HepG2 (cell line): Measurements from ENCODE around the gene TLE1. TPM values are rescaled to one million over a fixed set of nuclear protein-coding genes. Genes with fewer than 3 reads are reported as not detected.

ENCODE experiments used
- ADNP ChIP-seq: sonication (generic); formaldehyde crosslinking; IDR thresholded peaks from 2 replicates; pipeline ENCODE4 v1.4.0; 2020; ENCODE audit warnings: missing genetic modification reagents
- ATF2 ChIP-seq: sonication (generic); formaldehyde crosslinking; IDR thresholded peaks from 2 replicates; pipeline ENCODE4 v1.4.0; 2020; ENCODE audit warnings: missing genetic modification reagents
- ATF4 ChIP-seq, 2 experiments: fragments of 450-650 bp in 1 of 2; sonication (generic) in 1 of 2; formaldehyde crosslinking; IDR thresholded peaks; 2 replicates each; pipeline versions ENCODE4 v1.5.0 to v1.8.0; 2020 to 2022; ENCODE audit warnings: mild to moderate bottlenecking in 1 of 2, missing genetic modification reagents in 1 of 2
- CEBPB ChIP-seq: IDR thresholded peaks from 2 replicates; pipeline ENCODE4 v1.6.1; 2011; ENCODE audit warnings: low read depth, low read length, improper control_type of control experiment, borderline replicate concordance
- CREM ChIP-seq, 2 experiments: sonication (generic) in 1 of 2; formaldehyde crosslinking in 1 of 2; IDR thresholded peaks; 2 replicates each; pipeline versions ENCODE4 v1.4.0 to v1.6.1; 2016 to 2020; ENCODE audit warnings: antibody characterized with exemption in 1 of 2, mild to moderate bottlenecking in 1 of 2, missing genetic modification reagents in 1 of 2
- FIP1L1 ChIP-seq: fragments of 200-400 bp; formaldehyde crosslinking; IDR thresholded peaks from 2 replicates; pipeline ENCODE4 v1.6.1; 2018; ENCODE audit warnings: low read depth, mild to moderate bottlenecking, low read length, moderate library complexity, borderline replicate concordance; ENCODE audit not compliant: insufficient read depth
- FOSL2 ChIP-seq: sonication (generic); formaldehyde crosslinking; IDR thresholded peaks from 2 replicates; pipeline ENCODE4 v1.4.0; 2020; ENCODE audit warnings: missing genetic modification reagents
- HNRNPL ChIP-seq: fragments of 200-400 bp; formaldehyde crosslinking; IDR thresholded peaks from 2 replicates; pipeline ENCODE4 v1.6.1; 2017; ENCODE audit warnings: mild to moderate bottlenecking, low read depth, low read length
- ISX ChIP-seq: sonication (generic); formaldehyde crosslinking; conservative IDR thresholded peaks from 2 replicates; pipeline ENCODE4 v1.5.0; 2020; ENCODE audit warnings: missing genetic modification reagents
- KAT8 ChIP-seq: IDR thresholded peaks from 2 replicates; pipeline ENCODE4 v1.6.1; 2016; ENCODE audit warnings: missing genetic modification reagents, missing compliant biosample characterization
- LCORL ChIP-seq, 2 experiments: fragments of 450-650 bp in 1 of 2; sonication (generic) in 1 of 2; formaldehyde crosslinking in 1 of 2; IDR thresholded peaks; 2 replicates each; pipeline versions ENCODE4 v1.5.0 to v1.6.1; 2017 to 2020; ENCODE audit warnings: antibody characterized with exemption in 1 of 2, missing genetic modification reagents in 1 of 2
- MED1 ChIP-seq: sonication (generic); formaldehyde crosslinking; IDR thresholded peaks from 2 replicates; pipeline ENCODE4 v1.4.0; 2020; ENCODE audit warnings: missing genetic modification reagents
- MIER3 ChIP-seq: IDR thresholded peaks from 2 replicates; pipeline ENCODE4 v1.6.1; 2016; ENCODE audit warnings: missing compliant biosample characterization, borderline replicate concordance
- NFATC3 ChIP-seq: sonication (generic); formaldehyde crosslinking; IDR thresholded peaks from 2 replicates; pipeline ENCODE4 v1.5.1; 2020; ENCODE audit warnings: mild to moderate bottlenecking, missing genetic modification reagents
- PPARG ChIP-seq: conservative IDR thresholded peaks from 2 replicates; pipeline ENCODE4 v1.6.1; 2016; ENCODE audit warnings: missing biosample characterization, missing genetic modification reagents
- RARA ChIP-seq: IDR thresholded peaks from 2 replicates; pipeline ENCODE4 v1.6.1; 2016; ENCODE audit warnings: missing genetic modification reagents, missing compliant biosample characterization
- SMC3 ChIP-seq: IDR thresholded peaks from 2 replicates; pipeline ENCODE4 v1.6.1; 2011; ENCODE audit warnings: low read length, improper control_type of control experiment
- SOX5 ChIP-seq: IDR thresholded peaks from 2 replicates; pipeline ENCODE4 v1.6.1; 2016; ENCODE audit warnings: borderline replicate concordance
- SOX6 ChIP-seq, 2 experiments: fragments of 450-650 bp in 1 of 2; sonication (generic) in 1 of 2; formaldehyde crosslinking in 1 of 2; IDR thresholded peaks; 2 replicates each; pipeline versions ENCODE4 v1.4.0 to v1.6.1; 2017 to 2020; ENCODE audit warnings: antibody characterized with exemption in 1 of 2, mild to moderate bottlenecking in 1 of 2, missing genetic modification reagents in 1 of 2
- TEAD3 ChIP-seq: optimal IDR thresholded peaks from 2 replicates; pipeline ENCODE3; 2016; ENCODE audit warnings: borderline replicate concordance
- ZFY ChIP-seq: sonication (generic); formaldehyde crosslinking; IDR thresholded peaks from 2 replicates; pipeline ENCODE4 v1.4.0; 2020; ENCODE audit warnings: missing genetic modification reagents
- ZNF33B ChIP-seq: sonication (generic); formaldehyde crosslinking; IDR thresholded peaks from 2 replicates; pipeline ENCODE4 v1.5.1; 2020; ENCODE audit warnings: mild to moderate bottlenecking, missing genetic modification reagents
- ZNF629 ChIP-seq: sonication (generic); formaldehyde crosslinking; conservative IDR thresholded peaks from 2 replicates; pipeline ENCODE4 v1.5.0; 2020; ENCODE audit warnings: missing genetic modification reagents
- ZNF660 ChIP-seq: sonication (generic); formaldehyde crosslinking; IDR thresholded peaks from 2 replicates; pipeline ENCODE4 v1.5.1; 2020; ENCODE audit warnings: mild to moderate bottlenecking, low read depth, missing genetic modification reagents, borderline replicate concordance
- ZNF878 ChIP-seq: sonication (generic); formaldehyde crosslinking; IDR thresholded peaks from 2 replicates; pipeline ENCODE4 v1.8.1; 2023; ENCODE audit warnings: mild to moderate bottlenecking, missing genetic modification reagents, moderate library complexity
- polyA plus RNA-seq, 8 experiments: library from polyadenylated mRNA; depleted of rRNA in 3 of 8; stranded (reverse) in 7 of 8; unstranded in 1 of 8; fragments of >200 nt; fragmentation: Illumina TruSeq in 4 of 8; extraction: Trizol in 4 of 8; gene quantifications; 2 replicates each; pipeline versions ENCODE4 v1.2.1 to v1.2.3, GENCODE V29; 2011 to 2016; ENCODE audit warnings: low read depth in 4 of 8, missing spikeins in 1 of 8, mixed read lengths in 1 of 8; ENCODE audit not compliant: insufficient read depth in 1 of 8
- total RNA-seq, 5 experiments: library from RNA; depleted of rRNA; stranded (reverse); fragments of >200 nt; fragmentation: Illumina TruSeq; extraction: Trizol; gene quantifications; 2 replicates each; pipeline ENCODE4 v1.2.3, GENCODE V29; 2016; ENCODE audit warnings: low read depth in 1 of 5
- TF ChIP-seq, protein P1 (sequence below): IDR thresholded peaks from 2 replicates; pipeline ENCODE4 v1.6.1; 2016; ENCODE audit warnings: missing compliant biosample characterization, missing genetic modification reagents, borderline replicate concordance

Gene TLE1
- total and polyA plus RNA-seq, 2 of the 13 experiments (the other 11 are each of a cell fraction or from before 2014, with no cell fraction given), result 35.9 to 109 TPM

- TF ChIP-seq ADNP (CRISPR knock-in tag), result no peak
- TF ChIP-seq FOSL2 (CRISPR knock-in tag), result peak; percentile 57
- TF ChIP-seq CREM (IDR thresholded peaks at IDR 0.05), result peak; percentile 22; the same call in 1 of the 2 replicates
- TF ChIP-seq CREM (CRISPR knock-in tag; IDR thresholded peaks at IDR 0.05), result no peak
- no peak for TF ChIP-seq LCORL (IDR thresholded peaks at IDR 0.05)
- TF ChIP-seq LCORL (CRISPR knock-in tag; IDR thresholded peaks at IDR 0.05), result 0 out of 2 replicates have a peak, but pooled peaks have one; percentile 20
- no peak for TF ChIP-seq ZFY (CRISPR knock-in tag)
- no peak for TF ChIP-seq NFATC3
- TF ChIP-seq RARA (CRISPR knock-in tag), result peak; percentile 37; the same call in 1 of the 2 replicates
- no peak for TF ChIP-seq ZNF33B (CRISPR knock-in tag)
- peak; percentile 31; the same call in 1 of the 2 replicates for TF ChIP-seq ZNF629
- peak; percentile 25; the same call in 1 of the 2 replicates for TF ChIP-seq MED1 (CRISPR knock-in tag)
- TF ChIP-seq SOX5 (CRISPR knock-in tag), result peak; percentile 14; the same call in 1 of the 2 replicates
- 0 out of 2 replicates have a peak, but pooled peaks have one; percentile 50 for TF ChIP-seq MIER3
- no peak for TF ChIP-seq ZNF660 (CRISPR knock-in tag)
- TF ChIP-seq PPARG (CRISPR knock-in tag), result peak; percentile 57; the same call in 1 of the 2 replicates
- no peak for TF ChIP-seq FIP1L1
- peak; percentile 86; the same call in 1 of the 2 replicates for TF ChIP-seq CEBPB
- no peak for TF ChIP-seq ZNF878 (CRISPR knock-in tag)
- TF ChIP-seq ATF2, result no peak
- peak in 1 of 2 experiments; percentile 36; a peak in 1 of 4 replicates for TF ChIP-seq ATF4 (CRISPR knock-in tag; IDR thresholded peaks at IDR 0.05)
- TF ChIP-seq ISX (CRISPR knock-in tag), result no peak
- no peak for TF ChIP-seq KAT8 (CRISPR knock-in tag)
- TF ChIP-seq SMC3, result peak; percentile 20; the same call in 1 of the 2 replicates
- peak; percentile 42 for TF ChIP-seq TEAD3 (CRISPR knock-in tag)
- no peak for TF ChIP-seq HNRNPL
- no peak for TF ChIP-seq SOX6 (IDR thresholded peaks at IDR 0.05)
- peak; percentile 56 for TF ChIP-seq SOX6 (CRISPR knock-in tag; IDR thresholded peaks at IDR 0.05)
- TF ChIP-seq, protein P1, sequence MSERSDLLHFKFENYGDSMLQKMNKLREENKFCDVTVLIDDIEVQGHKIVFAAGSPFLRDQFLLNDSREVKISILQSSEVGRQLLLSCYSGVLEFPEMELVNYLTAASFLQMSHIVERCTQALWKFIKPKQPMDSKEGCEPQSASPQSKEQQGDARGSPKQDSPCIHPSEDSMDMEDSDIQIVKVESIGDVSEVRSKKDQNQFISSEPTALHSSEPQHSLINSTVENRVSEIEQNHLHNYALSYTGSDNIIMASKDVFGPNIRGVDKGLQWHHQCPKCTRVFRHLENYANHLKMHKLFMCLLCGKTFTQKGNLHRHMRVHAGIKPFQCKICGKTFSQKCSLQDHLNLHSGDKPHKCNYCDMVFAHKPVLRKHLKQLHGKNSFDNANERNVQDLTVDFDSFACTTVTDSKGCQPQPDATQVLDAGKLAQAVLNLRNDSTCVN (CRISPR knock-in tag), result peak; percentile 96
Measured at GRCh38 chr9:81634915-81635516, 54.3 kb downstream of the TLE1 start (continued).
